ENCODE measurements around the gene FOXP1. TPM values are rescaled to one million over a fixed set of nuclear protein-coding genes. Genes with fewer than 3 reads are reported as not detected.
A peak's percentile ranks its signal among the peaks of the same experiment; 100 is the strongest.

Gene FOXP1
- 195 and 228 TPM in 2 replicates for total RNA-seq

GRCh38 chr3:71583566-71584393 lies at the start of gene FOXP1:
Gene FOXP1, minus strand, starts transcription at chr3:71583728. Its CDS starts 385,347 bp downstream, at chr3:71198381.
- Histone ChIP-seq H3K4me3 (ENCODE audit: insufficient read depth, low read length) (peak within 1 kb of the TSS; percentile 87), H3K9me3 (ENCODE audit: low read depth, low read length) (no peaks in the 10 kb centered on the region), H2AFZ (ENCODE audit: low read length) (peak within 1 kb of the TSS; percentile 79), H3K36me3 (ENCODE audit: insufficient read depth, low read length) (no peaks in the 10 kb centered on the region), H3K27ac (ENCODE audit: low read depth, low read length) (peak within 1 kb of the TSS; percentile 89), H3K4me2 (ENCODE audit: insufficient read depth, low read length) (peak within 1 kb of the TSS; percentile 95), H3K4me1 (ENCODE audit: insufficient read depth, low read length) (peaks cover 48% of the 10 kb centered on the region), H3K27me3 (ENCODE audit: insufficient read depth, low read length) (no peaks in the 10 kb centered on the region), H3K79me2 (ENCODE audit: insufficient read depth, low read length) (peaks cover 68% of the 10 kb centered on the region), H4K20me1 (ENCODE audit: insufficient read depth, low read length) (no peaks in the 10 kb centered on the region)
- DNase-seq (ENCODE audit: insufficient read length, low spot score, missing footprints) = peak; percentile 88
- TF ChIP-seq CTCF (IDR thresholded peaks at IDR 0.05; ENCODE audit: extremely low read depth, low read depth, low read length) = no peak

- no peaks in the 10 kb centered on the region for H4K20me1 ChIP-seq (ENCODE audit: insufficient read depth, low read length)
- no peak overlapping the region for H3K27ac ChIP-seq (ENCODE audit: low read depth, low read length)
- H3K4me3 ChIP-seq (ENCODE audit: insufficient read depth, low read length) = no peak overlapping the region
These were observed 46.2 kb upstream of the FOXP1 start for GRCh38 chr3:71629711-71630110.

GRCh38 chr3:71629289-71629688 lies 45.8 kb upstream of the FOXP1 start:
- peak overlapping the region; percentile 36 for H2AFZ ChIP-seq (ENCODE audit: low read length)
- DNase-seq (ENCODE audit: insufficient read length, low spot score, missing footprints) = no peak

More at GRCh38 chr3:71629711-71630110, 46.2 kb upstream of the FOXP1 start:
- Histone ChIP-seq H2AFZ (ENCODE audit: low read length) (peak overlapping the region; percentile 36), H3K36me3 (ENCODE audit: insufficient read depth, low read length) (no peaks in the 10 kb centered on the region), H3K4me2 (ENCODE audit: insufficient read depth, low read length) (no peak overlapping the region), H3K4me1 (ENCODE audit: insufficient read depth, low read length) (peaks cover 3% of the 10 kb centered on the region), H3K27me3 (ENCODE audit: insufficient read depth, low read length) (no peaks in the 10 kb centered on the region), H3K9me3 (ENCODE audit: low read depth, low read length) (no peaks in the 10 kb centered on the region), H3K79me2 (ENCODE audit: insufficient read depth, low read length) (no peaks in the 10 kb centered on the region)
- TF ChIP-seq CTCF (IDR thresholded peaks at IDR 0.05; ENCODE audit: extremely low read depth, low read depth, low read length) = no peak
- no peak for DNase-seq (ENCODE audit: insufficient read length, low spot score, missing footprints)

More at GRCh38 chr3:71629289-71629688, 45.8 kb upstream of the FOXP1 start:
- H3K9me3 ChIP-seq (ENCODE audit: low read depth, low read length) = no peaks in the 10 kb centered on the region
- no peak overlapping the region for H3K4me2 ChIP-seq (ENCODE audit: insufficient read depth, low read length)
- H3K4me3 ChIP-seq (ENCODE audit: insufficient read depth, low read length) = no peak overlapping the region
- no peaks in the 10 kb centered on the region for H3K27me3 ChIP-seq (ENCODE audit: insufficient read depth, low read length)
- H4K20me1 ChIP-seq (ENCODE audit: insufficient read depth, low read length) = no peaks in the 10 kb centered on the region
- H3K27ac ChIP-seq (ENCODE audit: low read depth, low read length) = no peak overlapping the region
- H3K4me1 ChIP-seq (ENCODE audit: insufficient read depth, low read length) = peaks cover 3% of the 10 kb centered on the region
- H3K36me3 ChIP-seq (ENCODE audit: insufficient read depth, low read length) = no peaks in the 10 kb centered on the region
- TF ChIP-seq CTCF (IDR thresholded peaks at IDR 0.05; ENCODE audit: extremely low read depth, low read depth, low read length) = no peak
- H3K79me2 ChIP-seq (ENCODE audit: insufficient read depth, low read length) = no peaks in the 10 kb centered on the region
